HG02610 (cell line): ENCODE results near the gene NADSYN1.
A peak's percentile ranks its signal among the peaks of the same experiment; 100 is the strongest.
"Not testable (repeated sequence)": the region's sequence is repeated elsewhere in the genome, so short reads cannot be mapped to it uniquely, and the experiment has no call there.

Experiments
- ATAC-seq: cut with Tn5 transposase; IDR thresholded peaks from one replicate; pipeline ENCODE4 v1.9.1; 2021; ENCODE audit warnings: mild to moderate bottlenecking, moderate library complexity; ENCODE audit not compliant: unreplicated experiment

The NADSYN1 gene

DNA sequence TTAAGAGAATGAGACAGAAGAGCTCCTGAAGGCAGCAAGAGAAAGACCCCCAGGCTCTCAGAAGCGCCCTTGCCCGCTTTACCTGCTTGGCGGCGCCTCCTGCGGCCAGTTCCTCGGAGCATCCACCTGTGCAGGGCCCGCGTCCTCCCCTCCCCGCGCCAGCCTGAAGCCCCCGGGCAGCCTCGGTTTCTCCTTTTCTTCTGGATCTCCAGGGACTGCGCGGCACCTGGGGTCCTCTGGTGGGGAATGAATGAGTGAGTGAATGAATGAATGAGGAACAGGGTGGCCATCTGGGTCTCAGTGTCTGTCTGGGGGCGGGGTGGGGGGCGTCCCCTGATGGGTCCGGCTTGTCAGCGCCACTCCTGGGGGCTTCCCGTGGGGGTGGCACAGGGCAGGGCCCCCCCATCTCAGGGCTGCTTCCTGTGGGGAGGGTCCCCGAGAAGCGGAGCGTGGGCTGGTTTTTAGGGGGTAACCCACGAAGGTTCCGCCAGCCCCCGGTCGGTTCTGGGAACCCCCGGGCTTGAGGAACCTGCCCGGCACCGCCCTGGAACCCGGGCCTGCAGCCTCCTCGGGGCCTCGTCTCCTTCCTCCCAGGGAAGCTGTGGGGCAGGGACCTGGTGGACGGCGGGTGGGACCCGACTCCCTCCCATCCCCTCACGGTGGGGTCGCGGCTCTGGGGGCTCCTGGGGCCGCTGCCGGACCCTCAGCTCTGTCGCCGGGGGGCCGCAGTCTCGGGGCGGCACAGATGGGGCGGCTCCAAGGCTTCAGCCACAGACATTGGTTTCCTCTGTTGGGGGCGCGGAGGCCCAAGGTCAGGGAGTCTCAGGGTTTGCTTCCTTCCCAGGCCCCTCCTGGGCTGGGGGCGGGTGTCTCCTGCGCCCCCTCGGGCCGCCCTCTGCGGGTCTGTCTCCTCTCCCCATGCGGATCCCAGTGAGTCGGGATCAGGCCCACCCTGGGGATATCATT lies 65.8 kb downstream of the NADSYN1 start:
- ATAC-seq: no peak

DNA sequence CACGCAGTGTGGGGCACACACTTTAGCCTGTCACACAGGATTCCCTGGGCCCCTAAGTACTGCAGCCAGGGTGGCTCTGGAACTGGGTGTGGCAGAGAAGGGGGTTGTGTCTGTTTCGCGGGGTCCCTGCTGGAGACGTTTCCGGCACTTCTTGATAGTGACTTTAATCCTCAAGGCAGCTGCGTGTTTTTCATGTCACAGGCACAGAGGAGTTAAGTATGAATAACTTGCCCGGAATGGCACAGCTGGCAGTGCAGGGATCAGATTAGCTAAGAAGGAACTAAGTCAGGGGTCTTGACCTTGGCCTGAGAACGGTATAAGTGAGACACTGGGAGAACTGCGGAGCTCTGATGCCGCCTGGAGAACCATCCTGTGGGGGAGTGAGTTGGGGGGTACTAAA lies 66.5 kb downstream of the NADSYN1 start:
- ATAC-seq: no peak

DNA sequence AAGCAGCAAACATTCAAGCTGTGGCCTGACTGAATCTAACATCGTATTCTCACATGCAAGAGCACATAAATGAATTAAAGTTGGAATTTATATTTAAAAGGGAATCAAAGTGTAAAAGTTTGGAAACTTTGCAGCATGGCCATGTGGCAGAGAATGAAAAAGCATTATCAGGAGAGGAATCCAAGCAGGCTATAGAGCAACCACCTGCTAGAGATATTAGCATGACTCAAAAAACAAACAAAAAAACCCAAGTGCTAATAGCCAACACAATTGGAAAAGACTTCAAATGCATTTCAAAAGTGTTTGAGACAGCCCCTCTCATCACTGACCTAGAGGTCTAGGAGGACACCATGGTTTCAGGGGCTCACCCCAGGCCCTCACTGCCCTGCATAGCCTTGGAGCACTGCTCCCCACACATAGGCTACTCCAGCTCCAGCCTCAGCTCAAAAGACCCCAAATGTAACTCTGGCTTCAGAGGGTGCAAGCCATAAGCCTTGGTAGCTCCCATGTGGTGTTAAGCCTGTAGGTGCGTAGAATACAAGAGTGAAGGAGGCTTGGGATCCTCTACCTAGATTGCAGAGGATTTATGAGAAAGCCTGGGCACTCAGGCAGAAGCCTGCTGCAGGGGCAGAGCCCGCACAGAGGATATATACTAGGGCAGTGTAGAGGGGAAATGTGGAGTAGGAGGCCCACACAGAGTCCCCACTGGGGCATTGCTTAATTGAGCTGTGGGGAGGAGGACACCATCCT lies 72.4 kb downstream of the NADSYN1 start:
- ATAC-seq: no peak

DNA sequence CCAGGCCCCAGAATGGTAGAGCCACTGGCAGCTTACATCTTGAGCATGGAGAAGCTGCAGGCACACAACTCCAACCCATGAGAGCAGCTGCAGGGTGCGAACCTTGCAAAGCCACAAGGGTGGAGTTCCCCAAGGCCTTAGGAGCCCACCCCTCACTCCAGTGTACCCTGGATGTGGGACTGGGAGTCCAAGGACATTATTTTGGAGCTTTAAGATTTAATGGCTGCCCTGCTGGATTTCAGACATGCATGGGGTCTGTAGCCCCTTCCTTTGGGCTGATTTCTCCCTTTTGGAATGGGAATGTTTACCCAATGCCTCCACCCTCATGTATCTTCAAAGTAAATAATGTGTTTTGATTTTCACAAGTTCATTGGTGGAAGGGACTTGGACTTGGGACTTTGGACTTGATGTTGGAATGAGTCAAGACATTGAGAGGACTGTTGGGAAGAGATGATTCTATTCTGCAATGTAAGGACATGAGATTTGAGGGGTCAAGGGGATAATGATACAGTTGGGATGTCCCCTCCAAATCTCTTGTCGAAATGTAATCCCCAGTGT lies 73.0 kb downstream of the NADSYN1 start:
- no peak for ATAC-seq

DNA sequence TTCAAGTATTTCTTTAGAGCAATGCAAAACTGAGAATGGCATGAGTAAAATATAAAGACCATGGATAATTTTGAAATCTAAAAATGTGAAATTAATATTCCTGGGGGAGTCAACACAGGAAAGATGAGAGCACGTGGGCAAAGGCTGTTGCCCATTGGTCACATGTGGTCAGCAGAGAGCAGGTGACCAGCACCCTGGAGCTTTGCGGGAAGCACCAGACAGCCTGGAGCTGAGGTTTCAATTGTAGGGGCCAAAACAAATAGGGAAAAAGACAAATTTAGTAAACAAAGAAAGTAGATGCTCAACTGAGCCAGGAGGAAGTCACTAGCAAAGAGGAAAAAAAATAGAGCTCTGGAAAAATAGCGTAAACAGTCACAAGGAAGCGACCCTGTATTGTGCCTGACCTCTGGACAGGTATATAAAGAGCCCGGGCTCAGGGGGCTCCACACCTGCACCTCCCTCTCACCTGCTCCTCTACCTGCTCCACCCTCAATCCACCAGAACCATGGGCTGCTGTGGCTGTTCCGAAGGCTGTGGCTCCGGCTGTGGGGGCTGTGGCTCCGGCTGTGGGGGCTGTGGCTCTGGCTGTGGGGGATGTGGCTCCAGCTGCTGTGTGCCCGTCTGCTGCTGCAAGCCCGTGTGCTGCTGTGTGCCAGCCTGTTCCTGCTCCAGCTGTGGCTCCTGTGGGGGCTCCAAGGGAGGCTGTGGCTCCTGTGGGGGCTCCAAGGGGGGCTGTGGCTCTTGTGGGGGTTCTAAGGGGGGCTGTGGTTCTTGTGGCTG lies 74.0 kb downstream of the NADSYN1 start, which contains the start of gene KRTAP5-7:
TSS of gene KRTAP5-7 (plus strand) at position 472 of the 780 bp plus-strand sequence. CDS start at position 506, 34 bp downstream.
- ATAC-seq: not testable (repeated sequence)

DNA sequence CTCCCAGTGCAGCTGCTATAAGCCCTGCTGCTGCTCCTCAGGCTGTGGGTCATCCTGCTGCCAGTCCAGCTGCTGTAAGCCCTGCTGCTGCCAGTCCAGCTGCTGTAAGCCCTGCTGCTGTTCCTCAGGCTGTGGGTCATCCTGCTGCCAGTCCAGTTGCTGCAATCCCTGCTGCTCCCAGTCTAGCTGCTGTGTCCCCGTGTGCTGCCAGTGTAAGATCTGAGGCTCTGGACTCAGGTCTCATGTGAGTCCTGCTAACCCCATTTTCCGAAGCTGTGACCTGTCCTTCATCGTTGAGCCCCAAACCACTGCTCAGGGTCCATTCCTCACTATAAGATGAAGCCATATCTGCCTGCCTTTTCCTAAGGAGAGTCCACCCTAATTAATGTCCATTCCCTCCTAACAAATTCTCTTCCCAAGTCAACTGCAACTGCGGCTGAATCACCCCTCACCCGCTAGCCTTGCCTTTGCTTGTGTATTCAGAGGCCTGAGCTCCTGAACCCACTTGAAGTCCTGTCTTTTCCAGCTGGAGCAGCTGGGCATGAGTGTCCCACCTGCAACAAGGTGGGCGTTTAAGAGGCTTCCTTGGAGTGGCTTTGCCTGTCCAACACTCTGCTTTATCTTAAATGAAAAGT lies 74.7 kb downstream of the NADSYN1 start:
- no peak for ATAC-seq

DNA sequence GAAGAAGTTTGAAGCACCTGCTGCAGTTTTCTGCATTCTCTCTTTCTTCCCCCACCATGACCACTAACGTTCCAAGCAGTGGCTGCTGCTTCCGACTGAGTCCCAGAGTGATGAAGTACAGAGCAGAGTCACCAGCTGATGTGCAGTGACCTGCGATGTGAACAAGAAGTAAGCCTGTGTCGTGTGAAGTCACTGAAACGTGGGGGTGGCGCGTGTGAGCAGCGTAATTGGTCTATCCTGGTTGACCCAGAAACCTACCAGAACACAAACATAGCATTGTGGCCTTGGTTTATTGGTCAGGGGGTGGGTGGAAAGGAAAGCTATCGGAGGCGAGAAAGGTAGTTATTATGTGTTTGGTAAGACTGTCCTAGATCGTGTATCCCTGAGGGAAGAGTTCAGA lies 77.6 kb downstream of the NADSYN1 start:
- no peak for ATAC-seq

DNA sequence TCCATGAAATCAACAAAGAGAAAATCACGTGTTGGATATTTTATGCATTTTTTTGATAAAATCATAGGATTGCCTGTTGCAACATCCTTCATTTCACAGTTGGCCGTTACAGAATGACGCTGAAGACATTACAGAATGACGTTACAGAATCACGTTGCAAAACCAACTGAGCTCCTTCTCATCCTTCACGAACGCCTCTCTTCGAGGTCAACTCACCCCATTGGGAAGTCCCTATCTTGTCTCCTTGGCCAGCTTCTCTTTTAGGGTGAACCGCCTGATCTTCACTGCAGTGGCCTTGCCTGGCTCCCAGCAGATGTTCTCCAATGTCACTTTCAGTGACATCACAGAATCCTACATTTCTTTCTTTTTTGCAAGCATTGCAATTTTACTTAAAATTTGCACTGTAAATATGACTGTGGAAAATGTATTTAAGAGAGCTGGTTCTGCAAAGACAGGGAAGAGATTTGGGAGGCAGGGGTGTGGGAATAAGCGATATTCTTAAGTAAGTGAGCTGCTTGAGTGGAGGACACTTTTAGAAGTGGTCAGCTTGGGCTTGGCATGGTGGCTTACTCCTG lies 79.1 kb downstream of the NADSYN1 start:
- ATAC-seq: no peak

DNA sequence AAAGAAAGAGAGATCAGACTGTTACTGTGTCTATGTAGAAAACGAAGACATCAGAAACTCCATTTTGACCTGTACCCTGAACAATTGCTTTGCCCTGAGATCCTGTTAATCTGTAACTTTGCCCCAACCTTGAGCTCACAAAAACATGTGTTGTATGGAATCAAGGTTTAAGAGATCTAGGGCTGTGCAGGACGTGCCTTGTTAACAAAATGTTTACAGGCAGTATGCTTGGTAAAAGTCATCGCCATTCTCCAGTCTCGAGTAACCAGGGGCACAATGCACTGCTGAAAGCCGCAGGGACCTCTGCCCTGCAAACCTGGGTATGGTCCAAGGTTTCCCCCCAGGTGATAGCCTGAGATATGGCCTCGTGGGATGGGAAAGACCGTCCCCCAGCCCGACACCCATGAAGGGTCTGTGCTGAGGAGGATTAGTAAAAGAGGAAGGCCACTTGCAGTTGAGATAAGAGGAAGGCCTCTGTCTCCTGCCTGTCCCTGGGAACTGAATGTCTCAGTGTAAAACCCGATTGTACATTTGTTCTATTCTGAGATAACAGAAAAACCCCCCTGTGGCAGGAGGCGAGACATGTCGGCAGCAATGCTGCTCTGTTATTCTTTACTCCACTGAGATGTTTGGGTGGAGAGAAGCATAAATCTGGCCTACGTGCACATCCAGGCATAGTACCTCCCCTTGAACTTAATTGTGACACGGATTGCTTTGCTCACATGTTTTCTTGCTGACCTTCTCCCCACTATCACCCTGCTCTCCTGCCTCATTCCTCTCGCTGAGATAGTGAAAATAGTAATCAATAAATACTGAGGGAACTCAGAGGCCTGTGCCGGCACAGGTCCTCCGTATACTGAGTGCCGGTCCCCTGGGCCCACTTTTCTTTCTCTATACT lies 82.0 kb downstream of the NADSYN1 start:
- not testable (repeated sequence) for ATAC-seq

DNA sequence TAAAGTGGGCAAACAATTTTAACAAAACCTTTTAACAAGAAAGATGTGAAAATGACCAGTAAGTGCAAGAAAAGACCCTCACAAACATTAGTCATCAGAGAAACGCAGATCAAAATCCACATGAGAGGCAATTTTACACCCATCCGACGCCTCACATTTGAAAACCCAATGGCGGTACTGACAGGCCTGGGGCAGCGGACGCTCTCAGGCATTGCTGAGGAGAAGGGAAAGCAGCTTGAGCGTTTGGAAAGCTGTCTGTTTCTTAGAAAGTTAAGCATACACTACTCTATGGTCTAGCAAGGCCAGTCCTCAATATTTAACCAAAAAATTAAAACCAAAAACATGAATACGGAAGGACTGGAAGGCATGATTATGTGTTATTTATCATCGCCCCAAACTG lies 82.8 kb downstream of the NADSYN1 start:
- ATAC-seq: no peak

DNA sequence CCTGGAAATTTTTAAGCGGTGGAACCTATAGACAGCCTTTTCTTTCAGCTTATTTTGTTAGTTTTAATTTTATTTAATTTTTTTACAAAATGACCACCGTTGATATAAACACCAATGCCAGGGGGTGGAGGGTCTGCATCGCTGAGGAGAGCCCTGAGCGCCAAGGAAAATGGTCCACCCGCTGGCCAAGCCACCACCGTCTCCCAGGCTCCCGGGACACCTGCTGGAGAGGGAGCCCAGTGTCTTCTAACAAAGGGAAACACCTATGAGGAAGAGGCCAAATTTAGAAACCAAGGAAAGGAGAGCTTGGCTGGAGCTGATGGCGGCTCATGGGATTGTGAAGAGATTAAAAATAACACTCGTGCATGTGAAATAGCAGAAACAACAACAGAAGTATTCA lies 84.5 kb downstream of the NADSYN1 start:
- no peak for ATAC-seq

DNA sequence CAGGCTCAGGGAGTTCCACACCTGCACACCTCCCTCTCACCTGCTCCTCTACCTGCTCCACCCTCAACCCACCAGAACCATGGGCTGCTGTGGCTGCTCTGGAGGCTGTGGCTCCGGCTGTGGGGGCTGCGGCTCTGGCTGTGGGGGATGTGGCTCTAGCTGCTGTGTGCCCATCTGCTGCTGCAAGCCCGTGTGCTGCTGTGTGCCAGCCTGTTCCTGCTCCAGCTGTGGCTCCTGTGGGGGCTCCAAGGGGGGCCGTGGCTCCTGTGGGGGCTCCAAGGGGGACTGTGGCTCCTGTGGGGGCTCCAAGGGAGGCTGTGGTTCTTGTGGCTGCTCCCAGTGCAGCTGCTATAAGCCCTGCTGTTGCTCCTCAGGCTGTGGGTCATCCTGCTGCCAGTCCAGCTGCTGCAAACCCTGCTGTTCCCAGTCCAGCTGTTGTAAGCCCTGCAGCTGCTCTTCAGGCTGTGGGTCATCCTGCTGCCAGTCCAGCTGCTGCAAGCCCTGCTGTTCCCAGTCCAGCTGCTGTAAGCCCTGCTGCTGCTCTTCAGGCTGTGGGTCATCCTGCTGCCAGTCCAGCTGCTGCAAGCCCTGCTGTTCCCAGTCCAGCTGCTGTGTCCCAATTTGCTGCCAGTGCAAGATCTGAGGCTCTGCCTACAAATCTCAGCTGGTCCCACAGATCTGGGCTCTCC lies 85.1 kb downstream of the NADSYN1 start, which contains the start of gene KRTAP5-8:
TSS of gene KRTAP5-8 (plus strand) at position 49 of the 689 bp plus-strand sequence. CDS start at position 80, 31 bp downstream.
- not testable (repeated sequence) for ATAC-seq

DNA sequence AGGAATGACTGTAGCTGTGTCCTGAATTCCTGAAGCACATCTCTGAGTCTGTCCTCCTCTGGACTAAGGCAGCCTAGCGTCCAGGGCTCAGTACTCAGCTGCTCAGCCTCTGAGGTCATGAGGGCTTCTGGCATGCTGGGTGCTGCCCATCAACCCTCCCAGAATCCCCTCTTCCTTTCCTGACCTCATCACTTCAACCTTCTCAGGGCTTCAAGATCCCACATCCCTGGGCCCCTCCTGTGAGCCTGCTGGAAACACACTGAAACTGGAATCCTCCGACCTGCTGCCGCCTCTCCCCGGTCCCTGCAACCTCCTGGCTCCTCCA lies 85.6 kb downstream of the NADSYN1 start:
- no peak for ATAC-seq

DNA sequence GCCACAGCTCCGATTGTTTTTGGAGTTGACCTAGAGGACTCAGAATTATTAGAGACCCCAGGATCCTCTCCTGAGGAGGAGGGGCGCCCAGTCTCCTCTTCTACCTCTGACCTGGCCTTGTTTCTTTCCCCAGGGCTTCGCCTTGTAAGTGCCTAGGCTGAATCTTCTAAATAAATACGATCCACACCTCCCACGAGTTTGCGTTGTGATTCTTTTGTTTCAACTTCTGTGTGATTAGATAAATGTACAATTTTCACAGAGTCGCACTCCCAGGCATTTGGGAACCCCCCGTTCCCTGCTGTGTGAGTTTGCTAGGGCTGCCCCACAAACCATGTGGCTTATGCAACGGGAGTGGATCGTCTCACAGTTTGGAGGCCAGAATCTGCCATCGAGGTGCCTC lies 86.0 kb downstream of the NADSYN1 start:
- ATAC-seq: no peak

DNA sequence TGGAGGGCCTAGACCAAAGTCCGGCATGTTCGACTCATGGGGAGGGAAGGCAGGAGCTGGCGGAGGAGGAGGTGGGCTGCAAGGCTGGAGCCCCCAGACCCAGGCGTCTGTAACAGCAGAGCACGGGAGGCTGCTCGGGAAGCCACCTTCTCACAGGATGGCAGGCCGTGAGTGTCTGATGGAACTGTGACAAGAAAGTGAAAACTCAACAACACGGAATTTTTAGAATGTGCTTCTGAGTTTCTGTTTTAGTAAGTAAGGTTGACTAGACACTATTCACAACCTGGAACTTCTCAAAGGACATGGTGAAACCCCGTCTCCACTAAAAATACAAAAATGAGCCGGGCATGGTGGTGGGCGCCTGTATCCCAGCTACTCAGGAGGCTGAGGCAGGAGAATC lies 87.0 kb downstream of the NADSYN1 start:
- ATAC-seq: peak; percentile 36

DNA sequence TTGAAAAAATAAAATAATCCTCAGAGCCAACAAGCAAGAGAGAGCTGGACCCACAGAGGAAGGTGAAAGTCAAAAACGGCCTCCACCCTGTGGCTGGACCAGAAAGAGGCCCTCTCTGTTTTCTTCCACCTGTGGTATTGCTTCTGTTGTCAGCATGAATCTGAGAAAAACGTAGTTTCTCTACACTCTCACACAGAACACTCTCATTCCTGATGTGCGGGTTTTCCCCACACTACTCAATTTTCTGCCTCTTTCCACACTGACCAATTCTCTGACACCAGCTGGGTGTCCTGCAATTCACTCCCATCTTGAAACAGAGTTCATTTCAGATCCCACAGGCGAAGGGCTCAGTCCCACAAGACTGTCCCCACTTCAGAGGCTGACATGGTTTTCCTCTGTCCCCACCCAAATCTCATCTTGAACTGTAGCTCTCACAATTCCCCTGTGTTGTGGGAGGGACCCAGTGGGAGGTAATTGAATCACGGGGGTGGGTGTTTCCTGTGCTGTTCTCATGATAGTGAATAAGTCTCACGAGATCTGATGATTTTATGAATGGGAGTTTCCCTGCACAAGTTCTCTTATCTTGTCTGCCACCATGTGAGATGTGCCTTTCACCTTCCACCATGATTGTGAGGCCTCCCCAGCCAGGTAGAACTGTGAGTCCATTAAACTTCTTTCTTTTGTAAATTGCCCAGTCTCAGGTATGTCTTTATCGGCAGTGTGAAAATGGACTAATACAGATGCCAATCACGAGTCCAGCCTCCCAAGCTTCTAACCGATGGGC lies 87.7 kb downstream of the NADSYN1 start:
- ATAC-seq: peak; percentile 44

DNA sequence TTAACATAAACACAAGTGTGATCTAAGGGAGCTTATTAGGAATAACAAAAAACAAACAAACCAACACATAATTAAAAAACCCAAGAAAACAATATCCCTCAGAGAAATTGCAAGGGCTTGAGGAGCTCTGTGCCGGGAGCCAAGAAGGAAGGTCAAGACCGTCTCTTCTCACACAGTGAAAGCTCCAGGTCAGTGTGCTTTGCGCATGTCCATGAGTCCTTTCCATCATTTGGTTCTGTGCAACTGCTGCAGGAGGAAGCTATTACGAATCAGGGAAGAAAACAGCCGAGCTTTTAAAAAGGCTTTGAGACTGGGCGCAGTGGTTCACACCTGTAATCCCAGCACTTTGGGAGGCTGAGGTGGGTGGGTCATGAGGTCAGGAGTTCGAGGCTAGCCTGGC lies 89.4 kb downstream of the NADSYN1 start:
- no peak for ATAC-seq
